ENCODE data around the gene SHMT1. TPM values are rescaled to one million over a fixed set of nuclear protein-coding genes. Genes with fewer than 3 reads are reported as not detected.
"Not testable (repeated sequence)": the region's sequence is repeated elsewhere in the genome, so short reads cannot be mapped to it uniquely, and the experiment has no call there.

The SHMT1 gene
- total RNA-seq, 1 donor from 2014 or later, result 7.9 TPM

DNA sequence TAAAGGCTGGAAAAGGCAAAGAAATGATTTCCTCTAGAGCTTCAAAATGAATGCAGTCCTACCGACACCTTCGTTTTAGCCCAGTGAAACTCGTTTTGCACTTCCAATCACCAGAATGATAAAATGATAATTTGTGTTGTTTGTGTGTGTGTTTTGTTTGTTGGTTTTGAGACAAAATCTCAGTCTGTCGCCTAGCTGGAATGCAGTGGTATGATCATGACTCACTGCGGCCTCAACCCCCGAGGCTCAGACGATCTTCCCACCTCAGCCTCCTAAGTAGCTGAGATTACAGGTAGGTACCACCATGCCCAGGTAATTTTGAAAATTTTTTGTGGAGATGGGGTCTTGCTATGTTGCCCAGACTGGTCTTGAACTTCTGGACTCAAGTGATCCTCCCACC lies 10.9 kb upstream of the SHMT1 start:
- no peak overlapping the region for H3K27ac Mint-ChIP-seq (ENCODE audit: unreplicated experiment)
- H3K9me3 Mint-ChIP-seq (ENCODE audit: unreplicated experiment), result no peaks in the 10 kb centered on the region
- H3K4me3 Mint-ChIP-seq (ENCODE audit: unreplicated experiment), result no peak overlapping the region
- no peak for DNase-seq
- no peaks in the 10 kb centered on the region for H3K36me3 Mint-ChIP-seq (ENCODE audit: unreplicated experiment)
- H3K27me3 Mint-ChIP-seq (ENCODE audit: unreplicated experiment), result peaks cover 4% of the 10 kb centered on the region
- TF ChIP-seq, protein P1, sequence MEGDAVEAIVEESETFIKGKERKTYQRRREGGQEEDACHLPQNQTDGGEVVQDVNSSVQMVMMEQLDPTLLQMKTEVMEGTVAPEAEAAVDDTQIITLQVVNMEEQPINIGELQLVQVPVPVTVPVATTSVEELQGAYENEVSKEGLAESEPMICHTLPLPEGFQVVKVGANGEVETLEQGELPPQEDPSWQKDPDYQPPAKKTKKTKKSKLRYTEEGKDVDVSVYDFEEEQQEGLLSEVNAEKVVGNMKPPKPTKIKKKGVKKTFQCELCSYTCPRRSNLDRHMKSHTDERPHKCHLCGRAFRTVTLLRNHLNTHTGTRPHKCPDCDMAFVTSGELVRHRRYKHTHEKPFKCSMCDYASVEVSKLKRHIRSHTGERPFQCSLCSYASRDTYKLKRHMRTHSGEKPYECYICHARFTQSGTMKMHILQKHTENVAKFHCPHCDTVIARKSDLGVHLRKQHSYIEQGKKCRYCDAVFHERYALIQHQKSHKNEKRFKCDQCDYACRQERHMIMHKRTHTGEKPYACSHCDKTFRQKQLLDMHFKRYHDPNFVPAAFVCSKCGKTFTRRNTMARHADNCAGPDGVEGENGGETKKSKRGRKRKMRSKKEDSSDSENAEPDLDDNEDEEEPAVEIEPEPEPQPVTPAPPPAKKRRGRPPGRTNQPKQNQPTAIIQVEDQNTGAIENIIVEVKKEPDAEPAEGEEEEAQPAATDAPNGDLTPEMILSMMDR (IDR thresholded peaks at IDR 0.05; ENCODE audit: partially characterized antibody, unreplicated experiment), result no peak
- H3K4me1 Mint-ChIP-seq (ENCODE audit: low read depth, unreplicated experiment), result no peaks in the 10 kb centered on the region

DNA sequence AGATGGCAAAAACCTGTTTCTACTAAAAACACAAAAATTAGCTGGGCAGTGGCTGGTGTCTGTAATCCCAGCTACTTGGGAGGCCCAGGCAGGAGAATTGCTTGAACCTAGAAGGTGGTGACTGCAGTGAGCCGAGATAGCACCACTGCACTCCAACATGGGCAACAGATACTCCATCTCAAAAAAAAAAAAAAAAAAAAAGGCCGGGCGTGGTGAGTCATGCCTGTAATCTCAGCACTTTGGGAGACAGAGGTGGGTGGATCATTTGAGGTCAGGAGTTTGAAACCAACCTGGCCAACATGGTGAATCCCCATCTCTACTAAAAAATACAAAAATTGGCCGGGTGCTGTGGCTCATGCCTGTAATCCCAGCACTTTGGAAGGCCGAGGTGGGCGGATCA lies 9.8 kb upstream of the SHMT1 start:
- not testable (repeated sequence) for H3K9me3 Mint-ChIP-seq (ENCODE audit: unreplicated experiment); DNase-seq; H3K27ac Mint-ChIP-seq (ENCODE audit: unreplicated experiment); H3K36me3 Mint-ChIP-seq (ENCODE audit: unreplicated experiment); H3K27me3 Mint-ChIP-seq (ENCODE audit: unreplicated experiment); H3K4me1 Mint-ChIP-seq (ENCODE audit: low read depth, unreplicated experiment); H3K4me3 Mint-ChIP-seq (ENCODE audit: unreplicated experiment)

GRCh38 chr17:18371455-18371854 lies 8.1 kb upstream of the SHMT1 start:
- Mint-ChIP-seq H3K4me3 (ENCODE audit: unreplicated experiment) (no peak overlapping the region), H3K27me3 (ENCODE audit: unreplicated experiment) (peaks cover 3% of the 10 kb centered on the region), H3K36me3 (ENCODE audit: unreplicated experiment) (no peaks in the 10 kb centered on the region), H3K4me1 (ENCODE audit: low read depth, unreplicated experiment) (no peaks in the 10 kb centered on the region), H3K9me3 (ENCODE audit: unreplicated experiment) (peaks cover 2% of the 10 kb centered on the region), H3K27ac (ENCODE audit: unreplicated experiment) (no peak overlapping the region)
- TF ChIP-seq, protein P1 (IDR thresholded peaks at IDR 0.05; ENCODE audit: partially characterized antibody, unreplicated experiment), result no peak
- no peak for DNase-seq

GRCh38 chr17:18370761-18371160 lies 7.4 kb upstream of the SHMT1 start:
- Mint-ChIP-seq H3K27me3 (ENCODE audit: unreplicated experiment) (peaks cover 2% of the 10 kb centered on the region), H3K9me3 (ENCODE audit: unreplicated experiment) (peaks cover 2% of the 10 kb centered on the region), H3K4me1 (ENCODE audit: low read depth, unreplicated experiment) (no peaks in the 10 kb centered on the region), H3K4me3 (ENCODE audit: unreplicated experiment) (no peak overlapping the region), H3K27ac (ENCODE audit: unreplicated experiment) (no peak overlapping the region), H3K36me3 (ENCODE audit: unreplicated experiment) (no peaks in the 10 kb centered on the region)
- DNase-seq, result no peak
- TF ChIP-seq, protein P1 (IDR thresholded peaks at IDR 0.05; ENCODE audit: partially characterized antibody, unreplicated experiment), result no peak

DNA sequence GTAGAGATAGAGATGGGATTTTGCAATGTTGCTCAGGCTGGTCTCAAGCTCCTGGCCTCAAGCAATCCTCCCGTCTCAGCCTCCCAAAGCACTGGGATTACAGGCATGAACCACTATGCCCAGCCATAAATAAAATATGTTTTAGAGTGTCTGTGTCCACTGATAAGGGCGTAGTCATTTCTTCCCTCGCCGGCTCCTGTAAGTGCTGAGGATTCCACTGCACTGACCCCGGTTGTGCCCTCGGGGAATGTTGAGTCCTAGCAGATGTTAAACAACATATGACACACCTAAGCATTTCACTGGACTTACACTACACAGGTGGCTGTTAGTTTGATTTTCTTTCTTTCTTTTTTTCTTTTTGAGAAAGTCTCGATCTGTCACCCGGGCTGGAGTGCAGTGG lies 5.6 kb upstream of the SHMT1 start:
- H3K36me3 Mint-ChIP-seq (ENCODE audit: unreplicated experiment), result no peaks in the 10 kb centered on the region

More for the DNA sequence above, 5.6 kb upstream of the SHMT1 start:
- Mint-ChIP-seq H3K27ac (ENCODE audit: unreplicated experiment) (no peak overlapping the region), H3K4me1 (ENCODE audit: low read depth, unreplicated experiment) (no peaks in the 10 kb centered on the region), H3K27me3 (ENCODE audit: unreplicated experiment) (peaks cover 2% of the 10 kb centered on the region), H3K4me3 (ENCODE audit: unreplicated experiment) (no peak overlapping the region), H3K9me3 (ENCODE audit: unreplicated experiment) (peaks cover 2% of the 10 kb centered on the region)
- DNase-seq, result no peak
- TF ChIP-seq, protein P1 (IDR thresholded peaks at IDR 0.05; ENCODE audit: partially characterized antibody, unreplicated experiment), result no peak
